22Rv1 (cell line): ENCODE results near the gene REXO4.

Source experiments
- ZFX ChIP-seq: fragments of 450-650 bp; IDR thresholded peaks from 2 replicates; pipeline ENCODE4 v1.6.1; 2017; ENCODE audit warnings: antibody characterized with exemption, borderline replicate concordance
- TF ChIP-seq, protein P1 (sequence below): fragments of 450-650 bp; IDR thresholded peaks from 2 replicates; pipeline ENCODE4 v1.5.1; 2017; ENCODE audit warnings: mild to moderate bottlenecking

GRCh38 chr9:133386338-133386737, 31.5 kb downstream of the REXO4 start:
- TF ChIP-seq, protein P1, sequence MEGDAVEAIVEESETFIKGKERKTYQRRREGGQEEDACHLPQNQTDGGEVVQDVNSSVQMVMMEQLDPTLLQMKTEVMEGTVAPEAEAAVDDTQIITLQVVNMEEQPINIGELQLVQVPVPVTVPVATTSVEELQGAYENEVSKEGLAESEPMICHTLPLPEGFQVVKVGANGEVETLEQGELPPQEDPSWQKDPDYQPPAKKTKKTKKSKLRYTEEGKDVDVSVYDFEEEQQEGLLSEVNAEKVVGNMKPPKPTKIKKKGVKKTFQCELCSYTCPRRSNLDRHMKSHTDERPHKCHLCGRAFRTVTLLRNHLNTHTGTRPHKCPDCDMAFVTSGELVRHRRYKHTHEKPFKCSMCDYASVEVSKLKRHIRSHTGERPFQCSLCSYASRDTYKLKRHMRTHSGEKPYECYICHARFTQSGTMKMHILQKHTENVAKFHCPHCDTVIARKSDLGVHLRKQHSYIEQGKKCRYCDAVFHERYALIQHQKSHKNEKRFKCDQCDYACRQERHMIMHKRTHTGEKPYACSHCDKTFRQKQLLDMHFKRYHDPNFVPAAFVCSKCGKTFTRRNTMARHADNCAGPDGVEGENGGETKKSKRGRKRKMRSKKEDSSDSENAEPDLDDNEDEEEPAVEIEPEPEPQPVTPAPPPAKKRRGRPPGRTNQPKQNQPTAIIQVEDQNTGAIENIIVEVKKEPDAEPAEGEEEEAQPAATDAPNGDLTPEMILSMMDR: no peak
- TF ChIP-seq ZFX: no peak
